CD4-positive, alpha-beta T cell treated with Interleukin-15 for 1 hour (primary cell): Measurements from ENCODE around the gene VARS2.

Experiments used
- DNase-seq: peaks from one replicate; pipeline ENCODE4 v3.0.0-alpha.2; 2020

The VARS2 gene

DNA sequence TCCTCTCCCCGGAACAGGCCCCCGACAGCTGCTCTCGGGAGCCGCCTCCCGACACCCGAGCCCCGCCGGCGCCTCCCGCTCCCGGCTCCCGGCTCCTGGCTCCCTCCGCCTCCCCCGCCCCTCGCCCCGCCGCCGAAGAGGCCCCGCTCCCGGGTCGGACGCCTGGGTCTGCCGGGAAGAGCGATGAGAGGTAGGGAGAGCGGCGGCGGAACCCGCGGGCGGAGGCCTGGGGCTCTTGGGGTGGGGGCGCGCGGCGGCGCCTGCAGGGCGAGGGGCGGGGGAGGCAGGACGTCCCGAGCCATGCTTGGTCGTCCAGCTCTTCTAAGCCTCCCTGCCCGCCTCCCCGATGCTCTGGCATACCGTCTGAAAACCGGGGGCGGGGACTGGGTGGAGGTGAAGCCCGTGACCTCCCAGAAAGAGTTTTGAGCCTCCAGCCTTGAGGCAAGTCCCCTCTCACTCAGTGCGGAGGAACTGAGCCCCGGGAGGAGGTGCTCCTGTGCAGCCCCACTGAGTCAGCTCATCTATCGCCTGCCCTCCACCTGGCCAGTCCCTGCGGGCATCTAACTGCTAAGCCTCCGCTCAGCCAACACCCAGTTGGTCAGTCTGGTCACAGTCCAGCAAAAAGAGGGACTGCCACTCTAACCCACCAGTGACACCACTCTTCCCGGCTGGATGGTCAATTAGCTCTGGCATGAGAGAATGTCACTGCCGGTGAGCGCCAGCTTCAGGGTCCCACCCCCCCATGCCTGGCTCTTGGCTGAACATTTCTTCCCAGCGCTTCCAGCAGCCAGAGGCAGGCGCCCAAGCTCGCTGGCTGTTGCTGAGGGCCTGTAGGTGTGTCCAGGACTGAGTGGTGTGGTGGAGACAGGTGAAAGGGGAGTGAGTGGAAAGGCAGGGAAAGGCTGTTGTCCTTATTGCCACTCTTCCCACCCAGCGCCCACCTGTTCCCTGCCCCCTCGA is 29.2 kb upstream of the VARS2 start:
- peak; percentile 25 for DNase-seq

- DNase-seq: no peak
These were observed 28.5 kb upstream of the VARS2 start for GRCh38 chr6:30885481-30885998.

DNA sequence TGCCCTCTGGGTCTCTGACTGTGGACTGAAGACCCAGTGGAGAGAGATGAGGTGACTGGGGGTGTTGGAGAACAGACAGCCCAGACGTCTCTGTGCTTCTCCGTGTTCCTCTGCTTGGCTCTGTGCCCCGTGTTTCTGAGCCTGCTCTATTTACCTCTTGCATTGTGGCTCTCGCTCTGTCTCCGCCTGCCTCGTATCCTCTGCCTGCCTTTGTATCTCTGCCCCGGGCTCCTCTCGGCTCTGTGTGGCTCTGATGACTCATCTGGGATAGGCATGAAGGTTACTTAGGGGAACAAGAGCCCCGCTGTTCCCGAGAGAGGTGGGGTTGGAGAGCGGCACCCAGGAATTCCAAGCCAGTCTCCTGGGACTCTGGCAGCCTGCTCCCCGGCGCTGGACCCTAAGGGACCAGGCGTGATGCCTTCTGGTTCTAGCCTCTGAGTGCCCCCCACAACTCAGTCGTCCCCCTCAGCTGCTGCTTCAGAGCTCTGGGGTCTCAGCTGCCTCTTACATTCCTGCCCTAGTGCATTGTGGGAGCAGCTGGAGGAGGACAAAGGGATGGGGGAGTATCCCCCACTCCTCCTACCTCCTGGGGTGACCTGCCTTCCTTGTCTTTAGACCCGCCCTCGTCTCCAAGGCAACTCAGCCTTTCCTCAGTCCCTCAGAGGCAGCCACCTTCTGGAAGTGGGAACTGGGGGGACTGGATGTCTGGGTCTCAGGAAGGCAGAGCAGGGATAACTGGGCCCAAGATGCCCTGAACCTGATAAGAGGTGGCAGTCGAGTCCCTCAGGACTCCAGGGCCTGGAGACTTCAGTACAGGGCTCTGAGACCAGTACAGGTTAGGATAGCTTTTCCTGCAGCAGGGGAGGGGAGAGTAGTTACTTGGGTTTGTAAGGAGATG is 27.8 kb upstream of the VARS2 start:
- DNase-seq: no peak

DNA sequence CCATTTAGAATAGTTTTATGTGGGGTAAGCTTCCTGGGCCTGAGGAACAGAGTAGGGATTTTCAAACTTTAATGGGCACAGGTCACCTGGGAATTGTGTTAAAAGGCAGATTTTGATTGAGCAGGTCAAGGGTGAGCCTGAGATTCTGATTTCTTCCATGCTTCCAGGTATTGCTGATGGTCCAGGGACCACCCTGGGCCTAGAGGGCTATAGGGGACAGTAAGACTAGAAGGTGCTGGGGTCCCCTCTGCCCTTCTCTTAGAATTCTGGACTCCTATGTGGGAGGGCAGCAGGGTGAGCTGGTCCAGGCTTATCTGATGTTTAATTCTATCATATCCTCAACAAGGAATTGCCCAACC is 27.2 kb upstream of the VARS2 start:
- DNase-seq: no peak

GRCh38 chr6:30887901-30888815 is 25.9 kb upstream of the VARS2 start:
- DNase-seq: no peak

DNA sequence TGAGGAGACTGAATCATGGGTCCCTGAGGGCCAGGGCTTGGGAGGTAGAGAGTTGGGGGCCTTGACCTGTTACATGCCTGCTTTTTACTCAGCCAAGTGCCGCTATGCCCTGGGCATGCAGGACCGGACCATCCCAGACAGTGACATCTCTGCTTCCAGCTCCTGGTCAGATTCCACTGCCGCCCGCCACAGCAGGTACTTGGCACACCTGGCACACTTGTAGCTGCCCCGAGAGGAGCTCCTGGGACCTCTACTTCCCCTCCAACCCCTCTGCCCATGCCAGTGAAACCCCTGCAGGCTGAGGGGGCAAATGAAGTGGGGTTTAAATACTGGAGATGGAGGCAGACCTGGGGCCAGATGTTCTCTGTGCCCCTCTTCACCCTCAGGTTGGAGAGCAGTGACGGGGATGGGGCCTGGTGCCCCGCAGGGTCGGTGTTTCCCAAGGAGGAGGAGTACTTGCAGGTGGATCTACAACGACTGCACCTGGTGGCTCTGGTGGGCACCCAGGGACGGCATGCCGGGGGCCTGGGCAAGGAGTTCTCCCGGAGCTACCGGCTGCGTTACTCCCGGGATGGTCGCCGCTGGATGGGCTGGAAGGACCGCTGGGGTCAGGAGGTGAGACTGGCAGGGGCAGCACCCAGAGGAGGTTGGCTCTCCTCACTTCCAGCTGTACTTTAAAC is 25.1 kb upstream of the VARS2 start:
- DNase-seq: no peak

DNA sequence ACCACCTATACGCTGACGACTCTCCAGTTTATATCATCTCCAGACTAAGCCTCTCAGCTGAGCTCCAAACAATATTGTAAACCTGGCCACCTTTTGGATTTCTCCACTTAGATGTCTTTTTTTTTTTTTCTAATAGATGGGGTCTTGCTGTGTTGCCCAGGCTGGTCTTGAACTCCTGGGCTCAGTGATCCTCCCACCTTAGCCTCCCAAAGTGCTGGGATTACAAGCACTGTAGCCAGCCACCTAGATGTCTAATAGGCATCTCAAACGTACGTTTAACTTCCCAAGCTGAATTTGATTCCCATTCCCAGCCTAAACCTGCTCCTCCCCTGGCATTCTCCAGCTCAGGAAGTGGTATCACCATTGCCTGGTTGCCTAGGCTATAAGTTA is 24.5 kb upstream of the VARS2 start:
- no peak for DNase-seq

- no peak for DNase-seq
These were observed 24.0 kb upstream of the VARS2 start for GRCh38 chr6:30889921-30890645.

DNA sequence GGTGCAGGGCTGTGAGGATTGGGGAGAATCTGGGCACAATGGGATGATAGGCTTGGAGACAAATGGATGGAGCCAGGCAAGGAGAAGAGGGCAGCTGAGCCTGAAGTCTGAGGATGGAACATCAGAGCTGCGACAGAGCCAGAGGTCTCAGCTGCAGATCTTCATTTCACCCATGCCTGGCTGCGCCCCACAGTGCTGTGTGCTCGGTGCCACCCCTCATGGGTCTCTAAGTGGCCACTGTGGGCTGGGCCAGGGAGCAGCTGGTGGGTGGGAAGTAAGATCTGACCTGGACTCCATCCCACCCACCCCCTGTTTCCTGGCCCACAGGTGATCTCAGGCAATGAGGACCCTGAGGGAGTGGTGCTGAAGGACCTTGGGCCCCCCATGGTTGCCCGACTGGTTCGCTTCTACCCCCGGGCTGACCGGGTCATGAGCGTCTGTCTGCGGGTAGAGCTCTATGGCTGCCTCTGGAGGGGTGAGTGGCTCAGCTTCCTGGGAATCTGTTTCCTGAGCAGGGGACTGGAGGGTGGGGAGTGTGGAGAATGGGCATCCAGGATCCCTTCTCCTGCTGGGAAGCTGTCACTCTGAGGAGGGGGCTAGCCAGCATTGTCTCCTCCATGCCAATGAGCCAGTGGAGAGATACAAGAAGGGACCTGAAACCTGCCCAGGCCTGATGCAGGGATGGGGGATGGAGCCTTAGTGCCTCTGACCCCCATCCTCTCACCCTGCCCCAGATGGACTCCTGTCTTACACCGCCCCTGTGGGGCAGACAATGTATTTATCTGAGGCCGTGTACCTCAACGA is 23.2 kb upstream of the VARS2 start:
- DNase-seq: no peak

DNA sequence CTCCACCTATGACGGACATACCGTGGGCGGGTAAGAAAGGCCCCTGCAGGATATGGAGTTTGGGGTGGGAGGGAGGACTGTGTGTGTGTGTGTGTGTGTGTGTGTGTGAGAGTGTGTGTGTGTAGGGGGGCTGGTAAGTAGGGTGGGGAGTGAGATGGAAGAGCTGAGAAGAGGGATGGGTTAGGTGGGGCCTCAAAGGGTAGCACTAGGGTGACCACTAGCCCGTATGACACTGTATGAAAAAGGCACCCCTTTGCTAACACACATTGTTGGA is 22.7 kb upstream of the VARS2 start:
- DNase-seq: no peak

DNA sequence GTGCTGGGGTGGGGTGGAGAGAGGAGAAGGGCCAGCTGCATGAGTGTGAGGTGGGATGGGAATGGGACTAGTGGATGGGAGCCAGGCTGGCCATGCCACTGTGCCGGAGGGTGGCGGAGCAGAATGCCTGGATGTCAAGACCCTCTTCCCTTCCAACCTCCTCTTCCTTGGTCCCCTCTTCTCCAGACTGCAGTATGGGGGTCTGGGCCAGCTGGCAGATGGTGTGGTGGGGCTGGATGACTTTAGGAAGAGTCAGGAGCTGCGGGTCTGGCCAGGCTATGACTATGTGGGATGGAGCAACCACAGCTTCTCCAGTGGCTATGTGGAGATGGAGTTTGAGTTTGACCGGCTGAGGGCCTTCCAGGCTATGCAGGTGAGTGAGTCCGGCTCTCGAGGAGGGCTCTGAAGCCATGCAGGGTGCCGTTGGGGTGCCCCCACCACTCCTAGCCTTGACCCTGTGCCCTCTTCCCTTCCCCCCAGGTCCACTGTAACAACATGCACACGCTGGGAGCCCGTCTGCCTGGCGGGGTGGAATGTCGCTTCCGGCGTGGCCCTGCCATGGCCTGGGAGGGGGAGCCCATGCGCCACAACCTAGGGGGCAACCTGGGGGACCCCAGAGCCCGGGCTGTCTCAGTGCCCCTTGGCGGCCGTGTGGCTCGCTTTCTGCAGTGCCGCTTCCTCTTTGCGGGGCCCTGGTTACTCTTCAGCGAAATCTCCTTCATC is 22.1 kb upstream of the VARS2 start:
- no peak for DNase-seq

- no peak for DNase-seq
These were observed 20.9 kb upstream of the VARS2 start for GRCh38 chr6:30893001-30893591.

DNA sequence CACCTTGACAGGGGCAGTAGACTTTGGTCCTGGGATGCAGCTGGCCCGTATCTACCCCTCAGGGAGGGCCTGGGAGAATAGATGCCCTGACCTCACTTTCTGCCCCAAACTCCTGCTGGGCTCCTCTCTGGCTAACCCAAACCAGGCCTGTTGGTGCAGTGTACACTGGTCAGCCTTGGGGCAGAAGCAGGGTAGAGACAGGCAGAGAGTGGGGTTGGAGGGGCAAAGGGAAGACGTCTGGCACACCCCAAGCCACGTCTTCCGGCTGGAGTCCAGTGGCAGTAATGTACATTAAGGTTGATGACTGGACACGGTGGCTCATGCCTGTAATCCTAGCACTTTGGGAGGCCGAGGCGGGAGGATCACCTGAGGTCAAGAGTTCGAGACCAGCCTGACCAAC is 20.4 kb upstream of the VARS2 start:
- DNase-seq: no peak

GRCh38 chr6:30894381-30894780 is 19.7 kb upstream of the VARS2 start:
- DNase-seq: no peak

- no peak for DNase-seq
These were observed 19.1 kb upstream of the VARS2 start for GRCh38 chr6:30894935-30895334.

GRCh38 chr6:30895343-30895742 is 18.7 kb upstream of the VARS2 start:
- DNase-seq: no peak

DNA sequence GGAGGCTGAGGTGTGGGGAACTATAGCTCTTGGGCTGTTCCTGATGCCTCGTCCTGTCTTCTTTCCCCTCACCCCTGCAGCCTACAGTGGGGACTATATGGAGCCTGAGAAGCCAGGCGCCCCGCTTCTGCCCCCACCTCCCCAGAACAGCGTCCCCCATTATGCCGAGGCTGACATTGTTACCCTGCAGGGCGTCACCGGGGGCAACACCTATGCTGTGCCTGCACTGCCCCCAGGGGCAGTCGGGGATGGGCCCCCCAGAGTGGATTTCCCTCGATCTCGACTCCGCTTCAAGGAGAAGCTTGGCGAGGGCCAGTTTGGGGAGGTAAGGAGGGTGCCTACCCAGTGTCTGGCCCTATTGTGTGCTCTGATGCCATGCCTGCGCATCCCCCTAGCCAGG is 17.5 kb upstream of the VARS2 start:
- no peak for DNase-seq

DNA sequence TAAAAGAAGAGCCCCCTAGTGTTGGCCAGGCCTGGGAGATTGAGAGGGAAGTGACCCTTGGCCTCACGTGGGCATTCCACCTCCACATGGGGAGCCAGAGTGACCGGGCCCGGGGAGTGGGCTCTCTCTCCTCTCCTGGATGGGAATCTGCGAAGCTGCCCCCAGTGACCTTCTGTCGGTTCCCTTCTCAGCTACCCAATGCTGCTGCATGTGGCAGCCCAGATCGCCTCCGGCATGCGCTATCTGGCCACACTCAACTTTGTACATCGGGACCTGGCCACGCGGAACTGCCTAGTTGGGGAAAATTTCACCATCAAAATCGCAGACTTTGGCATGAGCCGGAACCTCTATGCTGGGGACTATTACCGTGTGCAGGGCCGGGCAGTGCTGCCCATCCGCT is 16.2 kb upstream of the VARS2 start:
- no peak for DNase-seq

DNA sequence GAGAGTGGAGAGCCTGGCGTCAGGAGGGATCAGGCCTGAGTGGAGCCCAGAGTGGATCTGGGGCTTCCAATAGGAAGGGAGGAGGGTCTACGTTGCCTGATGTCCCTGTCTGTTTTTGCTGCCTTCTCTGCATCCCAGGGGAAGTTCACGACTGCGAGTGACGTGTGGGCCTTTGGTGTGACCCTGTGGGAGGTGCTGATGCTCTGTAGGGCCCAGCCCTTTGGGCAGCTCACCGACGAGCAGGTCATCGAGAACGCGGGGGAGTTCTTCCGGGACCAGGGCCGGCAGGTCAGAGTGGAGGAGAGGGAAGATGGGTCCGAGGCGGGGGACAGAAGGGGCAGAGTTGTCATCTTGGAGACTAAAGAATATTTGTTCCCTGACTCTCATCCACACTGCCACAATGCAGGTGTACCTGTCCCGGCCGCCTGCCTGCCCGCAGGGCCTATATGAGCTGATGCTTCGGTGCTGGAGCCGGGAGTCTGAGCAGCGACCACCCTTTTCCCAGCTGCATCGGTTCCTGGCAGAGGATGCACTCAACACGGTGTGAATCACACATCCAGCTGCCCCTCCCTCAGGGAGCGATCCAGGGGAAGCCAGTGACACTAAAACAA is 15.2 kb upstream of the VARS2 start:
- DNase-seq: no peak
